Stomach (tissue), 4 donors: ENCODE results near the gene PNPLA2.

ENCODE experiments used
- CTCF ChIP-seq, 7 experiments: fragments of 450-650 bp in 4 of 7; fragments of 200-600 bp in 3 of 7; sonication (generic) in 3 of 7; IDR thresholded peaks; one replicate each; pipeline ENCODE4 v1.5.1; 2016 to 2019; ENCODE audit warnings: antibody characterized with exemption in 7 of 7, control low read depth in 2 of 7, mild to moderate bottlenecking in 1 of 7
- EP300 ChIP-seq: sonication (generic); formaldehyde crosslinking; IDR thresholded peaks from one replicate; pipeline ENCODE4 v1.6.1; 2017; ENCODE audit warnings: antibody characterized with exemption
- POLR2AphosphoS5 ChIP-seq, 3 donors: sonication (generic); formaldehyde crosslinking; IDR thresholded peaks; one replicate each; pipeline ENCODE4 v1.6.1; 2016; ENCODE audit warnings: antibody characterized with exemption in 3 of 3

GRCh38 chr11:831961-832528 lies 13.3 kb downstream of the PNPLA2 start:
- no peak for TF ChIP-seq CTCF (IDR thresholded peaks at IDR 0.05)
- no peak for TF ChIP-seq EP300
- no peak for TF ChIP-seq POLR2AphosphoS5 (IDR thresholded peaks at IDR 0.05)
